GM12891 (cell line): ENCODE data around the gene ADCY10.
"Not testable (repeated sequence)": the region's sequence is repeated elsewhere in the genome, so short reads cannot be mapped to it uniquely, and the experiment has no call there.

Experiments used
- DNase-seq: peaks from one replicate; pipeline ENCODE4 v3.0.0; 2011; ENCODE audit warnings: low spot score; ENCODE audit not compliant: insufficient read length
- FAIRE-seq: peaks from 2 replicates; lab custom pipeline; 2011; peaks lifted over from hg19 to GRCh38; lab: Jason Lieb, UNC
- PAX5 ChIP-seq: IDR thresholded peaks from 2 replicates; pipeline ENCODE4 v1.6.1; 2011; ENCODE audit warnings: low read length, moderate library complexity, mild to moderate bottlenecking; ENCODE audit not compliant: insufficient read depth, severe bottlenecking
- POLR2A ChIP-seq: IDR thresholded peaks from 2 replicates; pipeline ENCODE4 v1.6.1; 2011; ENCODE audit warnings: low read depth, low read length, control low read depth
- POLR2AphosphoS5 ChIP-seq: IDR thresholded peaks from 2 replicates; pipeline ENCODE4 v1.6.1; 2011; ENCODE audit warnings: low read depth, low read length, control low read depth
- POU2F2 ChIP-seq: IDR thresholded peaks from 2 replicates; pipeline ENCODE4 v1.6.1; 2011; ENCODE audit warnings: low read depth, mild to moderate bottlenecking, control low read depth, low read length, moderate library complexity
- SPI1 ChIP-seq: IDR thresholded peaks from 2 replicates; pipeline ENCODE4 v1.6.1; 2011; ENCODE audit warnings: low read depth, low read length, control low read depth
- TAF1 ChIP-seq: IDR thresholded peaks from 2 replicates; pipeline ENCODE4 v1.6.1; 2011; ENCODE audit warnings: low read depth, low read length, control low read depth

Gene ADCY10

GRCh38 chr1:167833904-167834303 is 80.0 kb downstream of the ADCY10 start:
- no peak for DNase-seq
- no peak for TF ChIP-seq SPI1
- no peak for TF ChIP-seq POLR2A
- TF ChIP-seq TAF1 = no peak
- no peak for TF ChIP-seq POU2F2
- TF ChIP-seq PAX5 = no peak
- TF ChIP-seq POLR2AphosphoS5 = no peak
- no peak for FAIRE-seq

- TF ChIP-seq POU2F2 (no peak), POLR2A (no peak), PAX5 (no peak), SPI1 (no peak), TAF1 (no peak), POLR2AphosphoS5 (no peak)
- DNase-seq (no peak), FAIRE-seq (no peak)
These were observed 81.2 kb downstream of the ADCY10 start for GRCh38 chr1:167832693-167833092.

- FAIRE-seq, DNase-seq: not testable (repeated sequence)
These were observed 83.3 kb downstream of the ADCY10 start for GRCh38 chr1:167830668-167831067.

GRCh38 chr1:167829868-167830267 is 84.1 kb downstream of the ADCY10 start:
- FAIRE-seq = no peak
- TF ChIP-seq SPI1 = no peak
- TF ChIP-seq TAF1 = no peak
- TF ChIP-seq POU2F2 = no peak
- TF ChIP-seq PAX5 = no peak
- no peak for DNase-seq

- no peak for FAIRE-seq
These were observed 87.8 kb downstream of the ADCY10 start for GRCh38 chr1:167826127-167826526.

GRCh38 chr1:167825419-167826079 is 88.4 kb downstream of the ADCY10 start:
- DNase-seq = no peak
- TF ChIP-seq SPI1 = no peak
- no peak for TF ChIP-seq POLR2AphosphoS5
- no peak for TF ChIP-seq TAF1
- TF ChIP-seq POLR2A = no peak
- TF ChIP-seq POU2F2 = no peak
- TF ChIP-seq PAX5 = no peak
- no peak for FAIRE-seq

More at GRCh38 chr1:167826127-167826526, 87.8 kb downstream of the ADCY10 start:
- TF ChIP-seq POLR2A (no peak), SPI1 (no peak), POU2F2 (no peak), TAF1 (no peak), PAX5 (no peak), POLR2AphosphoS5 (no peak)
- DNase-seq = no peak

- FAIRE-seq = no peak
- no peak for DNase-seq
- TF ChIP-seq POLR2AphosphoS5 (no peak), SPI1 (no peak), TAF1 (no peak), POLR2A (no peak), PAX5 (no peak), POU2F2 (no peak)
These were observed 89.7 kb downstream of the ADCY10 start for GRCh38 chr1:167824163-167824794.

- no peak for TF ChIP-seq PAX5
- TF ChIP-seq POLR2A = no peak
- no peak for FAIRE-seq
- DNase-seq = no peak
These were observed 91.8 kb downstream of the ADCY10 start for GRCh38 chr1:167821969-167822685.

GRCh38 chr1:167821356-167821685 is 92.6 kb downstream of the ADCY10 start:
- DNase-seq = no peak
- no peak for FAIRE-seq
- TF ChIP-seq PAX5 (no peak), SPI1 (no peak), TAF1 (no peak)

- TF ChIP-seq PAX5 (no peak), POU2F2 (no peak), POLR2A (no peak), TAF1 (no peak), SPI1 (no peak), POLR2AphosphoS5 (no peak)
- no peak for FAIRE-seq
- DNase-seq = no peak
These were observed 93.1 kb downstream of the ADCY10 start for GRCh38 chr1:167820684-167821355.
